ENCODE results near the gene ZDHHC9.
A peak's percentile ranks its signal among the peaks of the same experiment; 100 is the strongest.

The ZDHHC9 gene

GRCh38 chrX:129760155-129760554 is 83.5 kb downstream of the ZDHHC9 start:
- DNase-seq, result no peak

DNA sequence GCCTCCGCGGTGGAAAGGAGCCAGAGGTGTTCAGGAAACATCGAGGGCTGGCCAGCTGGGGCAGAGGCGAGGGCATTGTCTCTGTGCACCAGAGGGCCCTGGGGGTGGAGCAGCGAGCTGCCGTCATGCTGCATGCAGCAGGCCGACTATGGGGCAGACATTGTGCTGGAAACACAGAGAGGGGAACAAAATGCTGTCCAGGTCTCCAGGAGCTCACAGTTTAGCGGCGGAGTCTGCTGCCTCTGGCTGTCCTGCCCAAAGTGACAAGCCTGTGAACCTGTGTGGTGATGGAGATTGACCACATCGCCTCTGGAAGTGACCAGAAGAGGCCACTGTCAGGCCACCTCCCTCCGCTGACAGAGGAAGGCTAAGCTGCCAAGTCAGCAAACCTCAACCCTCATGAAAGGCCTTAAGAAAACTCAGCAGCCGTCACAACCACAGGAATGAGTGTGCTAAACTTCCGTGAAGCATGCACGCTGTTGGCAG is 84.1 kb downstream of the ZDHHC9 start:
- DNase-seq, result peak; percentile 30 to 37

- DNase-seq, result no peak
Observed at GRCh38 chrX:129755779-129756650, 87.7 kb downstream of the ZDHHC9 start.

DNA sequence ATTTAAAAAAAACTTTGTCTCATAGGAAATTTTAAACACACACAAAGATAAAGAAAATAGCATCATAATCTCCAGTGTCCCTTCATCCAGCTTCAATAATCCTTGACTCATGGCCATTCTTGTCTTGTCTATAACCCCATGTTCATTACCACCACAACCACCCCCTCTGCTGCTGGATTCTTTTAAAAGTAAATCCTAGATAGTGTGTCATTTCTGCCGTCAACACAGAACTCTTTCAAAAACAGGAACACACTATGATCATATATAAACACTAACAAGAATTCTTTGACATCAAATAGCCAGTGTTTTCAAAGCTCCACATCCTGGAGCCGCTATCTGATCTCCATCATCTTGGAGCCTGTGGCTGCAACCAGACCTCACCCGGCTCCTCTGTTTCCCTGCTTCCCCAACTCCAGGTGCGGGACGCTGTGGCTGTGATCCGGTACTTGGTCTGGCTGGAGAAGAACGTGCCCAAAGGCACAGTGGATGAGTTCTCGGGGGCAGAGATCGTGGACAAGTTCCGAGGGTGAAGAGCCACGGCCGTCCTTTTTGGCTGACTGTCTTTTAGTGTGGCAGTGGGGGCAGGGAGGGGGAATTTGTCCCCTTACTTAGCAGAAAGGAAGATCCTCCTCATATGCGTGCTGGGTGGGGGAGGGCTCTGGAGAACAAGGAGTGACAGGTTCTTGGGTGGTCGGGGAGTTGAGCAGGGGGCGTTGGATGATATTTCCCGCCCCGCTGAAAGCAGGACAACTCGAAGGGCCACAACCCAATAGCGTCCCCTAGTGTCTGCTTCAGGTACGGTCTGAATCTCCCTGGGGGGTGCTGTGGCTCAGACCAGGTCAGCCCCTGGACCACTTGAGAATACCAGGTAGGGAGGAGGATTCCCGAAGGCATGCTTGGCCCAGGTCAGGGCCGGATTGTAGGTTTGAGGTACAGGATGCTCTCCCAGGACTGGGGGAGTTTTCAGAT is 89.3 kb downstream of the ZDHHC9 start:
- DNase-seq, result no peak

Measured in activated CD4-positive, alpha-beta T cell treated with anti-CD3 and anti-CD28 coated beads, Interleukin-2, amount 50 U/mL, for 4 hours (primary cell).